Naive B cell (primary cell): ENCODE data around the gene RTRAF. TPM values are rescaled to one million over a fixed set of nuclear protein-coding genes. Genes with fewer than 3 reads are reported as not detected.
A peak's percentile ranks its signal among the peaks of the same experiment; 100 is the strongest.

ENCODE experiments used
- ATAC-seq, 2 donors: fragments of 150-1000 bp; cut with Tn5 transposase; 2 replicates each; pipeline ENCODE4 v1.10.0; 2021; ENCODE audit warnings: low read depth in 2 of 2, mild to moderate bottlenecking in 2 of 2, moderate library complexity in 2 of 2
- DNase-seq: peaks from one replicate; pipeline ENCODE4 v3.0.0; 2022
- H3K27ac Mint-ChIP-seq, 6 donors: one replicate each; pipeline ENCODE4 v1.8.0; 2020 to 2022; ENCODE audit warnings: mild to moderate bottlenecking in 6 of 6, mixed read lengths in 6 of 6, moderate library complexity in 5 of 6, inconsistent platforms in 2 of 6
- H3K27me3 Mint-ChIP-seq, 3 donors: one replicate each; pipeline ENCODE4 v1.8.0; 2021 to 2022; ENCODE audit warnings: mixed read lengths in 3 of 3, mild to moderate bottlenecking in 1 of 3
- H3K36me3 Mint-ChIP-seq, 2 donors: one replicate each; pipeline ENCODE4 v1.8.0; 2020 to 2022; ENCODE audit warnings: mixed read lengths in 2 of 2, inconsistent platforms in 1 of 2, mild to moderate bottlenecking in 1 of 2
- H3K4me1 Mint-ChIP-seq, 3 donors: one replicate each; pipeline ENCODE4 v1.8.0; 2020 to 2022; ENCODE audit warnings: mixed read lengths in 3 of 3, inconsistent platforms in 1 of 3, mild to moderate bottlenecking in 1 of 3, moderate library complexity in 1 of 3
- H3K4me3 Mint-ChIP-seq, 8 donors: one replicate each; pipeline ENCODE4 v1.8.0; 2020 to 2022; ENCODE audit warnings: mild to moderate bottlenecking in 8 of 8, mixed read lengths in 8 of 8, moderate library complexity in 8 of 8, inconsistent platforms in 2 of 8
- H3K9me3 Mint-ChIP-seq, 7 donors: one replicate each; pipeline ENCODE4 v1.8.0; 2020 to 2022; ENCODE audit warnings: mixed read lengths in 7 of 7, mild to moderate bottlenecking in 5 of 7, inconsistent platforms in 2 of 7, moderate library complexity in 1 of 7
- polyA plus RNA-seq, 6 donors: library from polyadenylated mRNA; unstranded; fragments of 300-500 nt; fragmentation: Illumina TruSeq; gene quantifications; one replicate each; pipeline ENCODE4 v1.2.3, GENCODE V29; 2021; ENCODE audit warnings: low read depth in 6 of 6

Gene RTRAF
- polyA plus RNA-seq: 100 to 1,000 TPM in 5 of 6 donors, 10 to 100 TPM in 1; 95.0 to 184 (median 171) TPM

GRCh38 chr14:51989293-51990234, at the start of gene RTRAF:
TSS of gene RTRAF (plus strand) at chr14:51989546. CDS start at chr14:51989640, 94 bp downstream.
- peak; percentile 94 to 95 for ATAC-seq
- peaks cover 0 to 5% (median 0%) of the 10 kb centered on the region in 3 donors for H3K27me3 Mint-ChIP-seq
- peak within 1 kb of the TSS; percentile 93 to 99 (median 96) for H3K27ac Mint-ChIP-seq
- H3K36me3 Mint-ChIP-seq: peaks cover 5 to 9% of the 10 kb centered on the region in 2 donors
- peaks cover 0 to 3% (median 0%) of the 10 kb centered on the region in 7 donors for H3K9me3 Mint-ChIP-seq
- DNase-seq: peak; percentile 91
- peaks cover 26 to 31% (median 27%) of the 10 kb centered on the region in 3 donors for H3K4me1 Mint-ChIP-seq
- H3K4me3 Mint-ChIP-seq: peak within 1 kb of the TSS; percentile 89 to 98 (median 94)

- ATAC-seq: peak; percentile 35 to 50
- Mint-ChIP-seq H3K27me3 (no peaks in the 10 kb centered on the region), H3K9me3 (peaks cover 0 to 4% (median 1%) of the 10 kb centered on the region in 7 donors)
These were observed 49.5 kb upstream of the RTRAF start for GRCh38 chr14:51939755-51940301.

GRCh38 chr14:51942971-51943370, 46.4 kb upstream of the RTRAF start:
- Mint-ChIP-seq H3K4me1 (peaks cover 14 to 20% (median 19%) of the 10 kb centered on the region in 3 donors), H3K36me3 (peaks cover 22 to 37% of the 10 kb centered on the region in 2 donors), H3K27me3 (no peaks in the 10 kb centered on the region), H3K27ac (peak overlapping the region in 1 of 6 donors; percentile 19), H3K9me3 (peaks cover 0 to 6% (median 2%) of the 10 kb centered on the region in 7 donors), H3K4me3 (no peak overlapping the region)
- ATAC-seq: no peak
- no peak for DNase-seq

More at GRCh38 chr14:51939755-51940301, 49.5 kb upstream of the RTRAF start:
- H3K4me1 Mint-ChIP-seq: peaks cover 14 to 30% (median 29%) of the 10 kb centered on the region in 3 donors
- H3K36me3 Mint-ChIP-seq: peaks cover 11 to 12% of the 10 kb centered on the region in 2 donors
- DNase-seq: no peak
- peak overlapping the region in 4 of 6 donors; percentile 61 to 89 (median 68) for H3K27ac Mint-ChIP-seq
- H3K4me3 Mint-ChIP-seq: no peak overlapping the region

DNA sequence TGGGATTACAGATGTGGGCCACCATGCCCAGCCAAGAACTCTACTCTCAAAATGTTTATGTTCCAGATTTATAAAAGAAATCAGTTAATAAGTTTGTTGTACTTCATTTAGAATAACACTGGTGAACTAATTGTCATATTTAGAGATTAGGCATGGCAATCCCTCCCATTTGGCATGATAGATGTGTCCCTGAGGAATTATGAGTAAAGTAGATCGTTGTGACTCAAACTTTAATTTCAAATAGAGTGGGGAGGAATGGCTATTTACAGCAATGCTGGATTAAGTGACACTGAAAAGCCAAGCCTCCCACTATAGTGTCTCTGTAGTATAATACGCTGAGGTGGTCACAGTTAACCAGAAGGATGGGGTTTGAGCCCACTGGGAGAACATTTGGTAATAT, 39.3 kb upstream of the RTRAF start:
- Mint-ChIP-seq H3K27ac (peak overlapping the region in 4 of 6 donors; percentile 26 to 93 (median 58)), H3K9me3 (peaks cover 0 to 3% (median 0%) of the 10 kb centered on the region in 7 donors), H3K27me3 (no peaks in the 10 kb centered on the region), H3K4me3 (no peak overlapping the region), H3K36me3 (peaks cover 44 to 68% of the 10 kb centered on the region in 2 donors), H3K4me1 (peaks cover 0 to 5% (median 5%) of the 10 kb centered on the region in 3 donors)
- DNase-seq (no peak), ATAC-seq (no peak)

- ATAC-seq (no peak), DNase-seq (no peak)
- peak overlapping the region in 2 of 6 donors; percentile 16 to 67 for H3K27ac Mint-ChIP-seq
- H3K36me3 Mint-ChIP-seq: peaks cover 34 to 52% of the 10 kb centered on the region in 2 donors
- no peaks in the 10 kb centered on the region for H3K27me3 Mint-ChIP-seq
- H3K9me3 Mint-ChIP-seq: no peaks in the 10 kb centered on the region
- peaks cover 0 to 5% (median 5%) of the 10 kb centered on the region in 3 donors for H3K4me1 Mint-ChIP-seq
- H3K4me3 Mint-ChIP-seq: no peak overlapping the region
These were observed 37.7 kb upstream of the RTRAF start for GRCh38 chr14:51951656-51952055.

DNA sequence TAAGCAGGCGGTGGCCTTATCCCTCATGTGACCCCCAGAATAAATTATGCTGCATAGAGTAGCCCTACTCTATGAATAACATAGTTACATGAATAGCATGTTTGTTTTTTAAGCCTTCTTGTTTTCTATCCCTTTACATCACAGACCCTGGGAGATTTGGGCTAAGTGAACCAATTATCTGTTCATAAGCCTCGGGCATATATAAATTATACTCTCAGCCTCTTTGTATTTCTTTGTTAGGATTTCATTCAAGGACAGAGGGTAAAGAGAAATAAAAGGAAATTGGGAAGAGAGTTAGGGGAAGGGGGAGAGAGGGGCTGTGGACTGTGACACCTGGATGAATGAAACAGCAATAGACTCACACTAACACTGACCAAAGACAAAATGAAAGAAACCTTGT, 35.3 kb upstream of the RTRAF start:
- Mint-ChIP-seq H3K27ac (peak overlapping the region in 3 of 6 donors; percentile 26 to 67 (median 30)), H3K27me3 (no peaks in the 10 kb centered on the region), H3K4me1 (peaks cover 6 to 13% (median 11%) of the 10 kb centered on the region in 3 donors), H3K9me3 (peaks cover 2 to 21% (median 10%) of the 10 kb centered on the region in 7 donors), H3K36me3 (peaks cover 58 to 67% of the 10 kb centered on the region in 2 donors), H3K4me3 (no peak overlapping the region)
- ATAC-seq (no peak), DNase-seq (no peak)

DNA sequence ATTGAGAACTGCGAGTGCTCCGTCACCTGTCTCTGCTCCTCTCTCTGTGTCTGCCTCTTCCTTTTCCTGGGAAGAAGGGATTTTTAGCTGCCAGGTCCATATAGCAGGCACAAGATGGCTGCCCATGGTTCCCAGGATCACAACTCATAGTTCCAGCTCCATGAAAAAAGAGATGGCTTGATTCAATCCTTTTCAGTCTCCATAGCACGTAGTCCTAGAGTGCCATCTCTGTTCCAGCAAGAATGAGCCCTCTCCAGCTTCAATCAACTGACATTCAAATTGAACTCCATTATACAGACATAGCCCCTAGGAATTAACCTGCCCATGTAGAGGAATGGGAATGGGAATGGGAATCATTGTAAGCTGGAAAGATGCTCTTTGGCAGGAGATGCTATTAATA, 34.7 kb upstream of the RTRAF start:
- Mint-ChIP-seq H3K4me1 (peaks cover 6 to 13% (median 12%) of the 10 kb centered on the region in 3 donors), H3K27ac (peak overlapping the region in 2 of 6 donors; percentile 67 to 73), H3K4me3 (no peak overlapping the region), H3K27me3 (no peaks in the 10 kb centered on the region), H3K9me3 (peaks cover 3 to 27% (median 13%) of the 10 kb centered on the region in 7 donors), H3K36me3 (peaks cover 64 to 69% of the 10 kb centered on the region in 2 donors)
- peak in 1 of 2 donors; percentile 32 for ATAC-seq
- DNase-seq: no peak

DNA sequence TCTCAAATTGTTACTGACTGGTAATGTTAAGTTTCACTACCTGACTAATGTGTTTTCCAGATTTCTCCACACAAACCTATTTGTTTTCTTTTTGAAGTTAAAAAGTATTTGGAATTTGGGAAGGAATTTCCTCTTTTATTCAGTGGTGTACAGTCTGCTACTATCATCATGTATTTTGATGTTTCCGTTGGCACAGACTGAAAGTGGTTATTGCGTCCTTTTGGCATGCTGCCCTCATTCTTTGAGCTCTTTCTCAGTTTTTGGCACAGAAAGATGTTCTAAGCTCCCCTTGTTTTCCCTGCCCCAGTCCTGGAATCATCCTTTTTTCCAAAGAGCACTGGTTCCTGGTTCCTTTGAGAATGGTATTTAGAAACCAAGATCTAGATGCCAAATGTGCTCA, 31.4 kb upstream of the RTRAF start:
- no peak for ATAC-seq
- H3K27ac Mint-ChIP-seq: peak overlapping the region in 1 of 6 donors; percentile 11

GRCh38 chr14:51959928-51960327, 29.4 kb upstream of the RTRAF start:
- H3K4me1 Mint-ChIP-seq: peaks cover 19 to 22% (median 22%) of the 10 kb centered on the region in 3 donors
- no peaks in the 10 kb centered on the region for H3K27me3 Mint-ChIP-seq
- H3K4me3 Mint-ChIP-seq: no peak overlapping the region
- no peak overlapping the region for H3K27ac Mint-ChIP-seq
- peaks cover 47 to 57% of the 10 kb centered on the region in 2 donors for H3K36me3 Mint-ChIP-seq
- DNase-seq (no peak), ATAC-seq (no peak)
- H3K9me3 Mint-ChIP-seq: peaks cover 8 to 35% (median 18%) of the 10 kb centered on the region in 7 donors

More for the DNA sequence above, 31.4 kb upstream of the RTRAF start:
- H3K4me1 Mint-ChIP-seq: peaks cover 19 to 28% (median 23%) of the 10 kb centered on the region in 3 donors
- peaks cover 8 to 35% (median 18%) of the 10 kb centered on the region in 7 donors for H3K9me3 Mint-ChIP-seq
- H3K36me3 Mint-ChIP-seq: peaks cover 57 to 59% of the 10 kb centered on the region in 2 donors
- no peaks in the 10 kb centered on the region for H3K27me3 Mint-ChIP-seq
- no peak for DNase-seq
- H3K4me3 Mint-ChIP-seq: no peak overlapping the region

DNA sequence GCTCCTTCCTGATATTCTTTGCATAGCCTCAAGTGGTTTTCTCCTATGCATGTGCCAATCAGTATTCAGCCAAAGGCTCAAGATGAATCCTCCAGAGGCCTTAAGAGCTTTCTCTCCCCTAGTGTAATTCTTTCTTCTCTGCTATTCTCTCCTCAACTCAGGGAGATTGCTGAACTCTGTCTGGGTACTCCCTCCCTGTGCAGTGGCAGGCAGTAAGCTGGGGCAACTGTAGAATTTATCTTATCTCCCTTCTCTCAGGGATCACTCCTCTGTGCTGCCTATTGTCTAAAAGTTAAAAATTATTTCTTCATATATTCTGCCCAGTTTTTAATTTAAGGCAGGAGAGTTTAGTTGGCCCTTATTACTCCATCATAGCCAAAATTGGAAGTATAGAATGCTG, 28.5 kb upstream of the RTRAF start:
- Mint-ChIP-seq H3K27ac (no peak overlapping the region), H3K4me1 (peaks cover 19 to 22% (median 22%) of the 10 kb centered on the region in 3 donors), H3K9me3 (peaks cover 8 to 35% (median 18%) of the 10 kb centered on the region in 7 donors), H3K36me3 (peaks cover 47 to 57% of the 10 kb centered on the region in 2 donors), H3K4me3 (no peak overlapping the region), H3K27me3 (no peaks in the 10 kb centered on the region)
- DNase-seq (no peak), ATAC-seq (no peak)

- ATAC-seq: no peak
- H3K27me3 Mint-ChIP-seq: no peaks in the 10 kb centered on the region
These were observed 26.6 kb upstream of the RTRAF start for GRCh38 chr14:51962711-51963110.

DNA sequence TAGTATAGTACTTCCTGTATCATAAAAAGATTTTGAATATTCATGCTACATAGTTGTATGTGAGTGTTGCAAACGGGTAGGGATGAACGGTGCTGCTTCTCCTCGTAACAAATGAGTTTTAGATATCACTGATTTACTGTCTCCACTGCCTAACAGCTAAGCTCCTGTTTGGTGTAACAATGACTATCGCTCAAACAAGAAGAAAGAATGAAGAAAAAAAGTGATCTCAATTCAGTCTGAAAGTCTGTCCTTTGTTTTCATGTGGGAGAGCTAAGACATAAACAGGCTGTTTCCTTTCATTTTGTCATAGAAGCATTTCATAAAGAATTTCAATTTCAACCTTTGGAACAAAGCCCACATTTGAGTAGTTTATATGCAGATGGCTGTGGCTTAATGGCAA, 26.1 kb upstream of the RTRAF start:
- peaks cover 15 to 18% (median 16%) of the 10 kb centered on the region in 3 donors for H3K4me1 Mint-ChIP-seq
- DNase-seq (no peak), ATAC-seq (no peak)
- H3K36me3 Mint-ChIP-seq: peaks cover 31 to 40% of the 10 kb centered on the region in 2 donors
- H3K27ac Mint-ChIP-seq: peak overlapping the region in 4 of 6 donors; percentile 1 to 93 (median 29)
- H3K9me3 Mint-ChIP-seq: peaks cover 6 to 21% (median 15%) of the 10 kb centered on the region in 7 donors
- no peaks in the 10 kb centered on the region for H3K27me3 Mint-ChIP-seq
- H3K4me3 Mint-ChIP-seq: no peak overlapping the region

More at GRCh38 chr14:51962711-51963110, 26.6 kb upstream of the RTRAF start:
- Mint-ChIP-seq H3K4me1 (peaks cover 15 to 19% (median 18%) of the 10 kb centered on the region in 3 donors), H3K27ac (peak overlapping the region in 5 of 6 donors; percentile 5 to 65 (median 30)), H3K4me3 (no peak overlapping the region), H3K36me3 (peaks cover 37 to 46% of the 10 kb centered on the region in 2 donors), H3K9me3 (peaks cover 8 to 26% (median 15%) of the 10 kb centered on the region in 7 donors)
- DNase-seq: no peak

DNA sequence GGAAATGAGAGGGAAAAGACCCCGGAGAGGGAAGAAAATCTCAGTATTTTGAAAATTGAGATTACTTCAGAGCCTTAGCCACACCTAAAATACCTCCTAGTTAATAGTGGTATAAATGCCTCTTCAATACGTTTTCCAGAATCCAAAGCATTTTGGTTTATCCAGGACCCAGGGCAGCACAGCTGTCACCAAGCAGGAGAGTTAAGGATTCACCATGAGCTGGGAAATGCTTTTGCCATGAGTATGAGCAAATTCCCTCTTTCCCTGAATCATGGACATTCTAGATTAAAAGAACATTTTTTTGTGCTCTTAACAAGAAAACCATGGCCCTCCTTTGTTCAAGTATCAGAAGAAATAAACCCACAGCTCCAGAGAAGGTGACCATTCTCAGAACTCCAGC, 21.8 kb upstream of the RTRAF start:
- Mint-ChIP-seq H3K9me3 (no peaks in the 10 kb centered on the region), H3K4me3 (no peak overlapping the region), H3K27ac (no peak overlapping the region), H3K4me1 (peaks cover 3 to 7% (median 4%) of the 10 kb centered on the region in 3 donors), H3K36me3 (peaks cover 0 to 9% of the 10 kb centered on the region in 2 donors), H3K27me3 (no peaks in the 10 kb centered on the region)
- ATAC-seq: no peak
- no peak for DNase-seq
